HG03196 (cell line): ENCODE data around the gene FSIP1.

Experiments
- ATAC-seq: cut with Tn5 transposase; IDR thresholded peaks from one replicate; pipeline ENCODE4 v1.9.1; 2021; ENCODE audit not compliant: unreplicated experiment

Gene FSIP1

GRCh38 chr15:39721893-39722292 is 60.7 kb downstream of the FSIP1 start:
- ATAC-seq, result no peak

GRCh38 chr15:39720621-39721611 is 61.7 kb downstream of the FSIP1 start:
- no peak for ATAC-seq

- ATAC-seq, result no peak
Observed at GRCh38 chr15:39720081-39720480, 62.6 kb downstream of the FSIP1 start.

- ATAC-seq, result no peak
Observed at GRCh38 chr15:39719109-39719508, 63.5 kb downstream of the FSIP1 start.

GRCh38 chr15:39717134-39717533 is 65.5 kb downstream of the FSIP1 start:
- ATAC-seq, result no peak

- no peak for ATAC-seq
Observed at GRCh38 chr15:39714251-39714650, 68.4 kb downstream of the FSIP1 start.

GRCh38 chr15:39713846-39714245 is 68.8 kb downstream of the FSIP1 start:
- no peak for ATAC-seq

- ATAC-seq, result no peak
Observed at GRCh38 chr15:39710681-39711080, 72.0 kb downstream of the FSIP1 start.

- ATAC-seq, result no peak
Observed at GRCh38 chr15:39709941-39710340, 72.7 kb downstream of the FSIP1 start.

GRCh38 chr15:39706206-39706605 is 76.4 kb downstream of the FSIP1 start:
- no peak for ATAC-seq

GRCh38 chr15:39704689-39705088 is 78.0 kb downstream of the FSIP1 start:
- no peak for ATAC-seq

- no peak for ATAC-seq
Observed at GRCh38 chr15:39704235-39704634, 78.4 kb downstream of the FSIP1 start.

- ATAC-seq, result no peak
Observed at GRCh38 chr15:39701988-39702387, 80.7 kb downstream of the FSIP1 start.

- no peak for ATAC-seq
Observed at GRCh38 chr15:39700375-39700700, 82.3 kb downstream of the FSIP1 start.

- ATAC-seq, result no peak
Observed at GRCh38 chr15:39699516-39700374, 82.9 kb downstream of the FSIP1 start.

GRCh38 chr15:39698444-39699390 is 83.9 kb downstream of the FSIP1 start:
- no peak for ATAC-seq

- no peak for ATAC-seq
Observed at GRCh38 chr15:39697509-39697908, 85.1 kb downstream of the FSIP1 start.

GRCh38 chr15:39695793-39696192 is 86.8 kb downstream of the FSIP1 start:
- ATAC-seq, result no peak

GRCh38 chr15:39692356-39693327 is 90.0 kb downstream of the FSIP1 start:
- no peak for ATAC-seq
